HCT116 (cell line): ENCODE data around the gene CCND1. TPM values are rescaled to one million over a fixed set of nuclear protein-coding genes. Genes with fewer than 3 reads are reported as not detected.

Experiments
- ATAC-seq: fragments of 200-7000 bp; cut with Tn5 transposase; 2 replicates; pipeline ENCODE4 v1.9.1; 2020; ENCODE audit warnings: mild to moderate bottlenecking, moderate library complexity
- BruUV-seq: library from RNA; stranded (reverse); fragments of 400-500 nt; replicated peaks from 2 replicates; lab custom pipeline; 2021; lab: Mats Ljungman, UMichigan
- CTCF ChIA-PET: fragments of 300-600 bp; sonication (Branson Sonifier 250); formaldehyde crosslinking; loops from one replicate; lab custom pipeline; 2021; ENCODE audit warnings: antibody characterized with exemption; lab: Charles Lee
- POLR2A ChIA-PET: fragments of 300-600, 350-600 bp; sonication (Branson Sonifier 250); formaldehyde crosslinking; loops from one replicate; lab custom pipeline; 2021; ENCODE audit warnings: antibody characterized with exemption; lab: Charles Lee
- RAD21 ChIA-PET, 2 experiments: fragments of 300-600 bp; sonication (Branson Sonifier 250); formaldehyde crosslinking; loops; one replicate each; lab custom pipeline; 2023; ENCODE audit warnings: low total read pairs in 2 of 2; ENCODE audit not compliant: uncharacterized antibody in 2 of 2, unreplicated experiment in 2 of 2, low non-redundant PET in 1 of 2; lab: Charles Lee
- DNase-seq: peaks from one replicate; pipeline ENCODE4 v3.0.0-alpha.2; 2010; ENCODE audit warnings: low read depth, low spot score
- H2AFZ ChIP-seq: fragments of 200-600 bp; shearing (Covaris generic), sonication (generic); 2 replicates; pipeline ENCODE4 v1.6.1; 2017; ENCODE audit warnings: low read depth, mixed run types, mixed read lengths, antibody characterized with exemption, low read length; ENCODE audit not compliant: poor library complexity, severe bottlenecking
- H3K27ac ChIP-seq: 2 replicates; pipeline ENCODE4 v1.5.1; 2012; ENCODE audit warnings: low read depth, low read length
- H3K27me3 ChIP-seq: fragments of 200-600 bp; sonication (generic); 2 replicates; pipeline ENCODE4 v1.6.1; 2016; ENCODE audit warnings: mixed run types, low read length, mixed read lengths; ENCODE audit not compliant: insufficient read depth
- H3K36me3 ChIP-seq, 2 experiments: fragments of 200-500 bp in 1 of 2; fragments of 200-600 bp in 1 of 2; sonication (Bioruptor generic) in 1 of 2; sonication (generic) in 1 of 2; 2 replicates each; pipeline versions ENCODE4 v1.5.1 to v1.6.1; 2014 to 2016; ENCODE audit warnings: low read length in 2 of 2, inconsistent platforms in 1 of 2, mixed read lengths in 1 of 2, mixed run types in 1 of 2; ENCODE audit not compliant: insufficient read depth in 2 of 2, control insufficient read depth in 1 of 2
- H3K4me1 ChIP-seq, 2 experiments: fragments of 200-600 bp in 1 of 2; sonication (generic) in 1 of 2; 2 replicates each; pipeline versions ENCODE4 v1.5.1 to v1.6.1; 2012 to 2017; ENCODE audit warnings: low read length in 2 of 2, inconsistent platforms in 1 of 2, mild to moderate bottlenecking in 1 of 2, mixed read lengths in 1 of 2, mixed run types in 1 of 2, moderate library complexity in 1 of 2; ENCODE audit not compliant: insufficient read depth in 2 of 2, control insufficient read depth in 1 of 2
- H3K4me2 ChIP-seq: fragments of 200-600 bp; sonication (generic); 2 replicates; pipeline ENCODE4 v1.6.1; 2017; ENCODE audit warnings: mixed run types, low read length, mixed read lengths
- H3K4me3 ChIP-seq, 2 experiments: fragments of 200-600 bp in 1 of 2; sonication (generic) in 1 of 2; replicated peaks in 1 of 2; 2 replicates each; pipeline ENCODE4 v1.5.1; 2011 to 2016; ENCODE audit warnings: low read length in 2 of 2, control low read depth in 1 of 2, low read depth in 1 of 2, mild to moderate bottlenecking in 1 of 2, mixed read lengths in 1 of 2, mixed run types in 1 of 2
- H3K79me2 ChIP-seq: fragments of 200-600 bp; sonication (generic); 2 replicates; pipeline ENCODE4 v1.6.1; 2017; ENCODE audit warnings: mild to moderate bottlenecking, mixed run types, low read length, moderate library complexity, mixed read lengths; ENCODE audit not compliant: insufficient read depth
- H3K9ac ChIP-seq: fragments of 200-600 bp; sonication (generic); 2 replicates; pipeline ENCODE4 v1.6.1; 2016; ENCODE audit warnings: low read length, mixed read lengths
- H3K9me2 ChIP-seq: fragments of 200-600 bp; sonication (generic), shearing (Covaris generic); 2 replicates; pipeline ENCODE4 v1.6.1; 2017; ENCODE audit warnings: mixed run types, mild to moderate bottlenecking, moderate library complexity; ENCODE audit not compliant: insufficient read depth
- H3K9me3 ChIP-seq, 2 experiments: fragments of 200-500 bp in 1 of 2; fragments of 200-600 bp in 1 of 2; sonication (Bioruptor generic) in 1 of 2; sonication (generic) in 1 of 2; 2 replicates each; pipeline ENCODE4 v1.6.1; 2014 to 2017; ENCODE audit warnings: low read length in 2 of 2, mixed read lengths in 2 of 2, inconsistent platforms in 1 of 2, low read depth in 1 of 2, mild to moderate bottlenecking in 1 of 2, mixed run types in 1 of 2, moderate library complexity in 1 of 2; ENCODE audit not compliant: control insufficient read depth in 1 of 2, insufficient read depth in 1 of 2
- H4K20me1 ChIP-seq: fragments of 200-600 bp; sonication (generic), shearing (Covaris generic); 2 replicates; pipeline ENCODE4 v1.6.1; 2017; ENCODE audit warnings: mixed run types, mild to moderate bottlenecking, moderate library complexity; ENCODE audit not compliant: insufficient read depth
- EZH2phosphoT487 ChIP-seq: fragments of 200-600 bp; IDR thresholded peaks from 2 replicates; pipeline ENCODE4 v1.6.1; 2018; ENCODE audit warnings: antibody characterized with exemption, borderline replicate concordance
- TCF7L2 ChIP-seq: IDR thresholded peaks from 2 replicates; pipeline ENCODE4 v1.7.0; 2011; ENCODE audit warnings: borderline replicate concordance, inconsistent platforms; ENCODE audit not compliant: insufficient read depth, insufficient read length; ENCODE audit errors: extremely low read depth
- YY1 ChIP-seq: IDR thresholded peaks from 2 replicates; pipeline ENCODE4 v1.6.1; 2011; ENCODE audit warnings: low read length, low read depth, moderate library complexity, mild to moderate bottlenecking; ENCODE audit not compliant: insufficient replicate concordance; ENCODE audit errors: extremely low read depth
- intact Hi-C: fragments of 100-400 bp; cut with micrococcal nuclease; formaldehyde crosslinking; loops from 2 replicates; pipeline ENCODE4 v1.10.0; 2022
- total RNA-seq: library from RNA; stranded (reverse); gene quantifications from one replicate; pipeline ENCODE4 v1.2.1, GENCODE V29; 2021; ENCODE audit not compliant: unreplicated experiment

The CCND1 gene
- total RNA-seq, 1 experiment from 2014 or later: 601 TPM

DNA sequence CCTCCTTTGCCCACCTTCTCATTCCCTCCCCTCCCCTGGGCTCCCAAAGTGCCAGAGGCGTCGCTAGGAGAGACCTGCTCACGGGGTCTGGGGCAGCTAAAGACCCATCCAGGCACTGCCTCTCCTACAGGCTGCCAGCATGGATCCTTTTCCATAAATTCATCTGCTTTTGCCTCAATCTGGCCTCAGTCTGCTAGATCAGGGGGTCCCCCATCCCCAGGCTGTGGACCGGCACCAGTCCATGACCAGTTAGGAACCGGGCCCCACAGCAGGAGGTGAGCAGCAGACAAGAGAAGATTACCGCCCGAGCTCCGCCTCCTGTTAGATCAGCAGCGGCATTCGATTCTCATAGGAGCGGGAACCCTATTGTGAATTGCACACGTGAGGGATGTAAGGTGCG is 21.9 kb downstream of the CCND1 start (continued):
- no peak for TF ChIP-seq YY1

DNA sequence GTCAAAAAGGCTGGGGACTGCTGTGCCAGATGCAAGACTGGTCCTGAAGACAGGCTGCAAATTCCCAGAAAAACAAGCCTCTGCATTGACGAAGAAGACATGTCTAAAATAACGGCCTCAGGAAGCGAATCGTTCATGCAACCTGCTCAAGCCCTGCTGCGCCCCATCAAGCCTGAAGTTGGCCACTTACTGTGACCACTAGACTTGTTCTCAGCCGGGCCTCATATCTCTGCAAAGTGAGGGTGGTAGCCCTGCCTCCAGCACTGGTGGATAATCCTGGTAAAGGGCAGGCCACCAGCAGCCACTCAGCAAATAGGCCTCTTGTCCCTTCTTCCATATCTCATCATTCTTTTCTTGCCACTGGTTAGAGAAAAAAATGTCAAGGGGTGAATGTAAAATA is 22.4 kb downstream of the CCND1 start:
- no peaks in the 10 kb centered on the region for H3K9me3 ChIP-seq
- RAD21 ChIA-PET: no interaction called here
- H3K4me3 ChIP-seq: no peak overlapping the region
- CTCF ChIA-PET: no interaction called here
- no peaks in the 10 kb centered on the region; a peak in 1 of 4 replicates for H3K36me3 ChIP-seq
- intact Hi-C loops: no loop called here
- H3K4me2 ChIP-seq: no peak overlapping the region
- no peak overlapping the region for H2AFZ ChIP-seq
- H3K27ac ChIP-seq: no peak overlapping the region
- H3K27me3 ChIP-seq: no peaks in the 10 kb centered on the region
- ATAC-seq (no peak), DNase-seq (no peak)
- no peak overlapping the region for H3K9ac ChIP-seq
- no peaks in the 10 kb centered on the region for H4K20me1 ChIP-seq
- POLR2A ChIA-PET: no interaction called here
- no TSS peak for BruUV-seq
- H3K9me2 ChIP-seq: no peaks in the 10 kb centered on the region
- H3K79me2 ChIP-seq: no peaks in the 10 kb centered on the region
- H3K4me1 ChIP-seq: no peaks in the 10 kb centered on the region
- TF ChIP-seq EZH2phosphoT487: no peak

DNA sequence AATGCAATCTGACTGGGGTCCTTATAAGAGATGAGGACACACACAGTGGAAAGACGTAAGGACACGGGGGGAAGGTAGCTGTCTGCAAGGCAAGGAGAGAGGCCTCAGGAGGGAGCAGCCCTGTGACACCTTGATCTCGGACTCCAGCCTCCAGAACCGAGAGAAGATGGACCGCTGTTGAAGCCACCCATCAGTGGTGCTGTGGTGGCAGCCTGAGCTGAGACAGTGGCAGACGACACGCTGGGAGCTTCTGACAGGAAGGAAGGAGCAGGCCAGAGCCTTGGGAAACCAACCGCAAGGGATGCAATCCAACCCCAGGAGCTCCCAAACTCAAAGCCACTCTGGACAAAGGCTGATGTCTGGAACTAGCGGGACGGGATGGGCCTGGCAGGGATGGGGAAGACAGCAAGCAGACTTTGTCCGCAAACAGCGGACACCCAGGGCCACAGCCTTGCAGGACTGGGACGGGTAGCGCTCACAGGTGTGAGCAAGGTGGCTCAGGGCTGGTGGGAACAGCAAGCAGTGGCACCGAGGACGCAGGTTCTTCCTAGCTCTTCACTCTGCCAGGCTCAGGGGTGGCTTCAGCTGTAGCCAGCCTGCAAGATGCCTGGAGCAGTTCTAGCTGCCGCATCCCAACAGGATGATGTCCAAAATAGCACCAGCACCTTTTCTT is 23.3 kb downstream of the CCND1 start:
- ChIA-PET POLR2A (no interaction called here), CTCF (no interaction called here), RAD21 (no interaction called here)
- H3K4me1 ChIP-seq: no peaks in the 10 kb centered on the region
- intact Hi-C loops: no loop called here
- no TSS peak for BruUV-seq
- no peaks in the 10 kb centered on the region for H3K9me2 ChIP-seq
- no peak for TF ChIP-seq TCF7L2
- H3K36me3 ChIP-seq: peaks cover 0 to under 1% of the 10 kb centered on the region in 2 experiments; a peak in 2 of 4 replicates
- ATAC-seq (no peak), DNase-seq (no peak)
- H2AFZ ChIP-seq: no peak overlapping the region
- no peak overlapping the region for H3K27ac ChIP-seq
- H3K9ac ChIP-seq: no peak overlapping the region
- no peaks in the 10 kb centered on the region; the same call in 1 of the 2 replicates for H3K79me2 ChIP-seq
- H3K4me3 ChIP-seq: no peak overlapping the region
- no peaks in the 10 kb centered on the region for H3K27me3 ChIP-seq
- no peaks in the 10 kb centered on the region for H3K9me3 ChIP-seq
- H3K4me2 ChIP-seq: no peak overlapping the region
- H4K20me1 ChIP-seq: no peaks in the 10 kb centered on the region
